Suppressor macrophage (primary cell): ENCODE results near the gene TPK1.
A peak's percentile ranks its signal among the peaks of the same experiment; 100 is the strongest.
"Not testable (repeated sequence)": the region's sequence is repeated elsewhere in the genome, so short reads cannot be mapped to it uniquely, and the experiment has no call there.

Experiments
- DNase-seq, 4 experiments: peaks; one replicate each; pipeline ENCODE4 v3.0.0-alpha.2; 2020 to 2022

The TPK1 gene

GRCh38 chr7:144777005-144777839, 58.6 kb downstream of the TPK1 start:
- DNase-seq, result no peak

DNA sequence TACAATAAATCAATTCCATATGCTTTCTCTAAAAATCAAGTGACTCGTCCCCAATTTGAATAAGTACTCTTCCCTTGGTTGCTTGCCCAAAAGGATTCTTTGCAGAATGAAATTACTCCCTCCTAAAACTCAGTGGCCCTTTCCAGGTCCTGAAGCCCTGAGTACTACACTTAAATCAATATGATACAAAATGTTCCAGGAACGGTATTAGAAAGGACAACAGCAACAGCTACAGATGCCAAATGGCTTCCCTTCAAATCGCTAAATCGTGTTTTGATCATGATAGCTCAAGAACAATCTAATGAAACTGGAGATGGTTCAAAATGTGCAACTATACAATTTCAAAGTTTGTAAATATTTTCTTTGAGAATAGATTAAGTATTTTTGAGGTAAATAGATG, 59.4 kb downstream of the TPK1 start:
- no peak for DNase-seq

DNA sequence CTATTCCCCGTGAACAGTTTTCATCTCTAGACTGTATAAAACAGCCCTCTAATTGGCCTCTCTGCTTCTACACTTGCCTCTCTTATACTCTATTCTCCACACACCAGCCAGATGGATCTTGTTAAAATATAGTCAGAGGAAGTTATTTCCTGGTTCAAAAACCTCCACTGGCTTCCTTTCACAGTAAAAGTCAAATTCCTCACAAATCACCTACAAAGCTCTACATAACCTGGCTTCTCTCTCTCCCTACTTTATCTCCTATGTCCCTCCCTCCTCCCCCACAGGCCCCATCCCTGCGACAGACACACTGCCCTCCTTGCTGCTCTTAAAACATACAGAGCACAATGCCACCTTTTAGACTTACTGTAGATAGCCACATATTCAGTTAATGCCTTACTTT, 60.1 kb downstream of the TPK1 start:
- no peak for DNase-seq

DNA sequence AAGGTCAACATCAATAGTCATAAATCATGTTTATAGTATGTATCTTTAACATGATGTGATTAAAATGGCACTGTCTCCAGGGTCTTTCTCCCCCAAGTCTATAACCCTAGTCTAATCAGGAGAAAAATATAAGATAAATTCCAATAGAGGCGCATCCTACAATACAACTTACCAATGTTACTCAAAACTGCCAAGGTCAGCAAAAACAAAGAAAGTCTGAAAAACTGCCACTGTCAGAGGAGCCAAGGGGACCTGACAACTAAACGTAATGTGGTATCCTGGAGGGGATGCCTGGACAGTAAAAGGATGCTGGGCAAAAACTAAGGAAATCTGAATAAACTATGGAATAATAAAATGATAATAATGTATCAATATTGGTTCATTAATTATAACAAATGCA, 63.9 kb downstream of the TPK1 start:
- no peak for DNase-seq

GRCh38 chr7:144771174-144771573, 64.7 kb downstream of the TPK1 start:
- DNase-seq, result peak in 1 of 4 experiments; percentile 3

DNA sequence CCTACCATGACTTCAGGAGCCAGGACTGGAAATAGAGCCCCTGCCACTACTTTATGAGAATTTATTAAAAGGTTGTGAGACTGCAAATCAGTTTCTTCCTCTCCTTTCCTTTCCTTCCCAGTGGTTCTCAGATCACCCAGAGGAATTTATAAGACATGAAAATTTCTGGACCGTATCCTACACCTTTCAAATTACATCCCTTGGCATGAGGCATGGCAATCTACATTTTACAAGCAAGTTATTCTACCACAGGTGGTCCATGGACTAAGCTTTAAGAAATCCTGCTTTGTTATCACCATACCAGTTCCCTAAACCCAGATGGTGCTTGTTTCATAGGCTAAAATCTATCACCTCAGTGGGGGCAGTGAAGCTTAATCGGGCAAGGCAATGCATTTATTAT, 66.5 kb downstream of the TPK1 start:
- DNase-seq, result no peak

DNA sequence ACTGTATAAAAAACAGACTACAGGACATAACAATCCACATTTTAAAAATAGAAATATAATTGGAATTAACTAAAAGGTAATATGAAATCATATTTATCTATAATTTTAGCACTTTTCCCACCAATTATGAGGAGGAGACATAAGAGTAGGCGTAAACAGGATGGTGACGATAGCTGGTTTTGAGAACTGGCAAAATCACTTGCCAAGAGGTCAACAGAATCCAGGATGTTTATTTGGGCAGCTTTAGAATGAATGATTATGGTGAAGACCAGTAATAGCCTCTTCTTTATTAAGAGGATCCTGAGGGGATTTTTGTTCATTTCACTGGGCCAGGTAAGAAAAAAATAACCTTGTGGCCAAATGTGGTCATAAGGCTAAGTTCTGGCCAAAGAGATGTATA, 67.2 kb downstream of the TPK1 start:
- DNase-seq, result no peak

- DNase-seq, result no peak
These were observed 72.6 kb downstream of the TPK1 start for GRCh38 chr7:144763291-144763690.

GRCh38 chr7:144762853-144763252, 73.0 kb downstream of the TPK1 start:
- DNase-seq, result no peak

- DNase-seq, result no peak
These were observed 74.4 kb downstream of the TPK1 start for GRCh38 chr7:144761493-144761892.

DNA sequence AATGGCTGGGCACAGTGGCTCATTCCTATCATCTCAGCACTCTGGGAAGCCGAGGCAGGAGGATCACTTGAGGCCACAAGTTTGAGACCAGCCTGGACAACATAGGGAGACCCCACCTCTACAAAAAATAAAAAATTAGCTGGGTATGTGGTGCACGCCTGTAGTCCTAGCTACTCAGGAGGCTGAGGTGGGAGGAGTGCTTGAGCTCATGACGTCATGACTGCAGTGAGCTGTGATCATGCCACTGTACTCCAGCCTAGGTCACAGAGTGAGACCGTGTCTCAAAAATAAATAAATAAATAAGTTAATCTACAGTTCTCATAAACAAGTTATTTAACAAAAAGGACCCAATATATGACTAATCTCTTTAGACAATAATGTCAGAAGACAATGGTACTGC, 76.2 kb downstream of the TPK1 start:
- DNase-seq, result no peak

GRCh38 chr7:144747936-144748335, 87.9 kb downstream of the TPK1 start:
- DNase-seq, result no peak

DNA sequence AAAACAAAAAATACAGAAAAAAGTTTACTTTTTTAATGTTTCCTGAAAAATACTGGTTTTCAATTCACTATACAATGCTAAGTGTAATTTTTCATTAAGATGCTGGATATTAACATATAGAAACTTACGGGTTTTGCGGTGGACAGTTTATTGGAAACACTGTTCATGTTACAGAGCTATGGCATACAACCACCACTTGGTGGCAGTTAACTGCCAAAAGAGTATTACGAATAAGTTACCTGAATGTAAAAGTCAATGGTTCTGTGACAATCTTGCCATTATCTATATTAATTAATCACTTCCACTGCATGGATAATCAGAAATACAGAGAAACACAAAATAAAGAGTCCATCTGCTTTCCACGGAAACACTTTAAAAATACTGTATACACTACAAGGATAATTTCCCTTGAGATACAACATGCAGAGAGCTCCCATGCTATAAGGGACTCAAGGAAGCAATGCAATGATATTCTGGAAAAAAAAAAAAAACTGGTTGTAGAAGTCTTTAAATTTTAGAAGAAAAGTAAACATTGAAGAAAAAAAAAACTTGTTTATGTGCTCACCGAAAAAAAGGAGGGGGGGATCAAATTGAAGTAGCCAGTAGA, 97.0 kb downstream of the TPK1 start:
- DNase-seq, result peak; percentile 10 to 53 (median 24)

GRCh38 chr7:144738146-144738545, 97.7 kb downstream of the TPK1 start:
- DNase-seq, result no peak

GRCh38 chr7:144736880-144737493, 98.9 kb downstream of the TPK1 start:
- no peak for DNase-seq

- DNase-seq, result no peak
These were observed 100.2 kb downstream of the TPK1 start for GRCh38 chr7:144735505-144736276.

- DNase-seq, result no peak
These were observed 104.0 kb downstream of the TPK1 start for GRCh38 chr7:144731661-144732351.

- DNase-seq, result no peak
These were observed 105.6 kb downstream of the TPK1 start for GRCh38 chr7:144730224-144730623.

DNA sequence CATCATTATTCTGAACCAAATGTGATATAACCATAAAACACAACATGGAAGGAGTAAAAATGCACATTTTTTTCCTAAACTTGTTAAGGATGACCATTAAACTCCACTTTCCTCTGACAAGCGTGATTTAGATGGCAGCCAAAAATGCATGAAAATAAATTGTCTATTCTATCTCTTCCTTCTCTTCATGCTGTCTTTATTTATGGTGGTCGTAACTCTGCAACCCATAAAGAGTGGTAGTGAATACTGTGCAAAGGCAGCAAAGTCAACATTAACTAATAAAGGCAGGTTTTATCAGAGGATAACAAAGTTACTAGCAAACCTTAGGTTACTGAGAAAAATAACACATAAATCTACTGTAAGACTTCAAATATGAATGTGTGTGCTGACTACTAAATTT, 106.6 kb downstream of the TPK1 start:
- DNase-seq, result no peak

- DNase-seq, result no peak
These were observed 107.3 kb downstream of the TPK1 start for GRCh38 chr7:144728551-144728950.

GRCh38 chr7:144726840-144727239, 109.0 kb downstream of the TPK1 start:
- not testable (repeated sequence) for DNase-seq

GRCh38 chr7:144725070-144725469, 110.8 kb downstream of the TPK1 start:
- DNase-seq, result no peak

DNA sequence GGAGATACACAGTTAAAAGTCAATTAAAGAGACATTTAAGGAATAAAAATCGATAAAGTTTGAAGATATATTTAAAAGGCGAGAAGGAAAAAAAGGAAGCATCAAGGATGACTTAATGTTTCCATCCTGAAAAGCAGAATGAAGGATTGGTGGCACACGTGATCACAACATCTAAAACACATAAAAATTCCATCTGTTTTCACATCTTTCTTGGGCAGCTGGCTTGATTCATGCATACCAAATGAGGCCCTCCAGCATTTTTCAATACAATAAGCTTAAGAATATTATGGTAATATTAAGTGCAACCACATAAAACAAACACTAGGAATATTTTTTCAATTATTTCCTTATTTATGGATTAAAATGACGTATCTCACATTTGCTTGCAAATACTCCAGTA, 112.6 kb downstream of the TPK1 start:
- no peak for DNase-seq
